DND-41 (cell line): ENCODE measurements around the gene OGFRL1.

Experiments used
- CTCF ChIP-seq: IDR thresholded peaks from 2 replicates; pipeline ENCODE4 v1.5.1; 2012; ENCODE audit warnings: borderline replicate concordance, low read length, moderate library complexity, mild to moderate bottlenecking; ENCODE audit not compliant: poor library complexity, severe bottlenecking; ENCODE audit errors: extremely low read depth
- EZH2 ChIP-seq: IDR thresholded peaks from 3 replicates; pipeline ENCODE4 v1.6.1; 2012; ENCODE audit warnings: borderline replicate concordance, low read depth, mild to moderate bottlenecking, moderate library complexity, low read length, inconsistent platforms; ENCODE audit not compliant: severe bottlenecking

GRCh38 chr6:71332012-71332411 is 43.4 kb downstream of the OGFRL1 start:
- TF ChIP-seq CTCF (no peak), EZH2 (no peak)
